HG02798 (cell line): ENCODE data around the gene TP53BP2.

Source experiments
- ATAC-seq: cut with Tn5 transposase; IDR thresholded peaks from one replicate; pipeline ENCODE4 v1.9.1; 2021; ENCODE audit warnings: mild to moderate bottlenecking; ENCODE audit not compliant: unreplicated experiment, poor library complexity

TP53BP2 gene

GRCh38 chr1:223771814-223772770, 73.7 kb downstream of the TP53BP2 start:
- no peak for ATAC-seq

- no peak for ATAC-seq
Observed at GRCh38 chr1:223771469-223771813, 74.3 kb downstream of the TP53BP2 start.

GRCh38 chr1:223770621-223771315, 75.0 kb downstream of the TP53BP2 start:
- no peak for ATAC-seq

- no peak for ATAC-seq
Observed at GRCh38 chr1:223765719-223766340, 79.9 kb downstream of the TP53BP2 start.

- ATAC-seq = no peak
Observed at GRCh38 chr1:223765036-223765718, 80.6 kb downstream of the TP53BP2 start.

GRCh38 chr1:223763881-223764280, 81.9 kb downstream of the TP53BP2 start:
- no peak for ATAC-seq

- ATAC-seq = no peak
Observed at GRCh38 chr1:223763251-223763650, 82.5 kb downstream of the TP53BP2 start.

- no peak for ATAC-seq
Observed at GRCh38 chr1:223761411-223761810, 84.3 kb downstream of the TP53BP2 start.

- no peak for ATAC-seq
Observed at GRCh38 chr1:223760833-223761232, 84.9 kb downstream of the TP53BP2 start.

- ATAC-seq = no peak
Observed at GRCh38 chr1:223759273-223759672, 86.5 kb downstream of the TP53BP2 start.

- no peak for ATAC-seq
Observed at GRCh38 chr1:223758734-223759133, 87.0 kb downstream of the TP53BP2 start.

- no peak for ATAC-seq
Observed at GRCh38 chr1:223756806-223757700, 88.7 kb downstream of the TP53BP2 start.

GRCh38 chr1:223755992-223756775, 89.6 kb downstream of the TP53BP2 start:
- no peak for ATAC-seq

- no peak for ATAC-seq
Observed at GRCh38 chr1:223755432-223755792, 90.3 kb downstream of the TP53BP2 start.

GRCh38 chr1:223754681-223755431, 90.9 kb downstream of the TP53BP2 start:
- no peak for ATAC-seq

- no peak for ATAC-seq
Observed at GRCh38 chr1:223752721-223753515, 92.8 kb downstream of the TP53BP2 start.

- no peak for ATAC-seq
Observed at GRCh38 chr1:223751696-223752095, 94.1 kb downstream of the TP53BP2 start.
